HL-60 (cell line): ENCODE results near the gene SLC27A6.

ENCODE experiments used
- DNase-seq, 2 experiments: peaks; one replicate each; pipeline ENCODE4 v3.0.0-alpha.2; 2010 to 2020; ENCODE audit warnings: low read depth in 1 of 2, low spot score in 1 of 2
- H3K27ac ChIP-seq: fragments of 250-450 bp; sonication (Bioruptor Pico); replicated peaks from 2 replicates; pipeline ENCODE4 v1.5.1; 2020; ENCODE audit warnings: mild to moderate bottlenecking, moderate library complexity
- H3K27me3 ChIP-seq: fragments of 250-450 bp; sonication (Bioruptor Pico); 2 replicates; pipeline ENCODE4 v1.5.1; 2021; ENCODE audit warnings: mild to moderate bottlenecking, moderate library complexity; ENCODE audit not compliant: insufficient read depth, poor library complexity, severe bottlenecking
- H3K4me3 ChIP-seq: replicated peaks from 2 replicates; pipeline ENCODE4 v1.5.1; 2011; ENCODE audit warnings: mild to moderate bottlenecking, control low read depth, low read length; ENCODE audit not compliant: insufficient read depth
- GABPA ChIP-seq: IDR thresholded peaks from 2 replicates; pipeline ENCODE4 v1.6.1; 2012; ENCODE audit warnings: low read depth
- POLR2AphosphoS5 ChIP-seq: IDR thresholded peaks from 2 replicates; pipeline ENCODE4 v1.6.1; 2012; ENCODE audit warnings: low read depth
- SPI1 ChIP-seq: IDR thresholded peaks from 2 replicates; pipeline ENCODE4 v1.6.1; 2012; ENCODE audit warnings: low read depth, mild to moderate bottlenecking, borderline replicate concordance
- TF ChIP-seq, protein P1 (sequence below): IDR thresholded peaks from 2 replicates; pipeline ENCODE4 v1.6.1; 2012; ENCODE audit warnings: low read depth; ENCODE audit not compliant: insufficient replicate concordance
- TF ChIP-seq, protein P2 (sequence below): IDR thresholded peaks from one replicate; pipeline ENCODE4 v1.5.1; 2011; ENCODE audit warnings: low read length, control low read depth, inconsistent platforms; ENCODE audit not compliant: insufficient read depth

The SLC27A6 gene

DNA sequence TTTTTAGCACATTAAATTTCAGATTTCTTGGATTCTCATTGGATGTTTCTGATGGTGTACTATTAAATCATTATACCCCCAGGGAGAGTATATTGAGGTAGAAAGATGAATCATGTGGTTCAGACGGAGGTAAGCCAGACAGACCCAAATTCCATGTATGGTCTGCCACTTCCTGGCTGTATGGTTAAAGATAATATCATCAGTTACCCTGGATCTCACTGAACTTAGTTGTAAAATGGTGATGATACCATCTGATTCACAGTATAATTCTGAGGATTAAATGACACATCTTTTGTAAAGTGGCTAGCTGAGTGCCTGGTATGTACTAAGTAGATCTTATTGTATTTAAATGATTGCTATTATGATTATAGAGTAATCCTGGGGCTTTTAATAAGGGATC, 9.3 kb downstream of the SLC27A6 start:
- H3K27ac ChIP-seq: no peak overlapping the region
- H3K4me3 ChIP-seq: no peak overlapping the region
- TF ChIP-seq, protein P1, sequence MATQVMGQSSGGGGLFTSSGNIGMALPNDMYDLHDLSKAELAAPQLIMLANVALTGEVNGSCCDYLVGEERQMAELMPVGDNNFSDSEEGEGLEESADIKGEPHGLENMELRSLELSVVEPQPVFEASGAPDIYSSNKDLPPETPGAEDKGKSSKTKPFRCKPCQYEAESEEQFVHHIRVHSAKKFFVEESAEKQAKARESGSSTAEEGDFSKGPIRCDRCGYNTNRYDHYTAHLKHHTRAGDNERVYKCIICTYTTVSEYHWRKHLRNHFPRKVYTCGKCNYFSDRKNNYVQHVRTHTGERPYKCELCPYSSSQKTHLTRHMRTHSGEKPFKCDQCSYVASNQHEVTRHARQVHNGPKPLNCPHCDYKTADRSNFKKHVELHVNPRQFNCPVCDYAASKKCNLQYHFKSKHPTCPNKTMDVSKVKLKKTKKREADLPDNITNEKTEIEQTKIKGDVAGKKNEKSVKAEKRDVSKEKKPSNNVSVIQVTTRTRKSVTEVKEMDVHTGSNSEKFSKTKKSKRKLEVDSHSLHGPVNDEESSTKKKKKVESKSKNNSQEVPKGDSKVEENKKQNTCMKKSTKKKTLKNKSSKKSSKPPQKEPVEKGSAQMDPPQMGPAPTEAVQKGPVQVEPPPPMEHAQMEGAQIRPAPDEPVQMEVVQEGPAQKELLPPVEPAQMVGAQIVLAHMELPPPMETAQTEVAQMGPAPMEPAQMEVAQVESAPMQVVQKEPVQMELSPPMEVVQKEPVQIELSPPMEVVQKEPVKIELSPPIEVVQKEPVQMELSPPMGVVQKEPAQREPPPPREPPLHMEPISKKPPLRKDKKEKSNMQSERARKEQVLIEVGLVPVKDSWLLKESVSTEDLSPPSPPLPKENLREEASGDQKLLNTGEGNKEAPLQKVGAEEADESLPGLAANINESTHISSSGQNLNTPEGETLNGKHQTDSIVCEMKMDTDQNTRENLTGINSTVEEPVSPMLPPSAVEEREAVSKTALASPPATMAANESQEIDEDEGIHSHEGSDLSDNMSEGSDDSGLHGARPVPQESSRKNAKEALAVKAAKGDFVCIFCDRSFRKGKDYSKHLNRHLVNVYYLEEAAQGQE: no peak
- no peak for TF ChIP-seq GABPA
- TF ChIP-seq, protein P2, sequence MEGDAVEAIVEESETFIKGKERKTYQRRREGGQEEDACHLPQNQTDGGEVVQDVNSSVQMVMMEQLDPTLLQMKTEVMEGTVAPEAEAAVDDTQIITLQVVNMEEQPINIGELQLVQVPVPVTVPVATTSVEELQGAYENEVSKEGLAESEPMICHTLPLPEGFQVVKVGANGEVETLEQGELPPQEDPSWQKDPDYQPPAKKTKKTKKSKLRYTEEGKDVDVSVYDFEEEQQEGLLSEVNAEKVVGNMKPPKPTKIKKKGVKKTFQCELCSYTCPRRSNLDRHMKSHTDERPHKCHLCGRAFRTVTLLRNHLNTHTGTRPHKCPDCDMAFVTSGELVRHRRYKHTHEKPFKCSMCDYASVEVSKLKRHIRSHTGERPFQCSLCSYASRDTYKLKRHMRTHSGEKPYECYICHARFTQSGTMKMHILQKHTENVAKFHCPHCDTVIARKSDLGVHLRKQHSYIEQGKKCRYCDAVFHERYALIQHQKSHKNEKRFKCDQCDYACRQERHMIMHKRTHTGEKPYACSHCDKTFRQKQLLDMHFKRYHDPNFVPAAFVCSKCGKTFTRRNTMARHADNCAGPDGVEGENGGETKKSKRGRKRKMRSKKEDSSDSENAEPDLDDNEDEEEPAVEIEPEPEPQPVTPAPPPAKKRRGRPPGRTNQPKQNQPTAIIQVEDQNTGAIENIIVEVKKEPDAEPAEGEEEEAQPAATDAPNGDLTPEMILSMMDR: no peak
- TF ChIP-seq POLR2AphosphoS5: no peak
- no peak for TF ChIP-seq SPI1
- H3K27me3 ChIP-seq: no peaks in the 10 kb centered on the region
- DNase-seq: no peak

DNA sequence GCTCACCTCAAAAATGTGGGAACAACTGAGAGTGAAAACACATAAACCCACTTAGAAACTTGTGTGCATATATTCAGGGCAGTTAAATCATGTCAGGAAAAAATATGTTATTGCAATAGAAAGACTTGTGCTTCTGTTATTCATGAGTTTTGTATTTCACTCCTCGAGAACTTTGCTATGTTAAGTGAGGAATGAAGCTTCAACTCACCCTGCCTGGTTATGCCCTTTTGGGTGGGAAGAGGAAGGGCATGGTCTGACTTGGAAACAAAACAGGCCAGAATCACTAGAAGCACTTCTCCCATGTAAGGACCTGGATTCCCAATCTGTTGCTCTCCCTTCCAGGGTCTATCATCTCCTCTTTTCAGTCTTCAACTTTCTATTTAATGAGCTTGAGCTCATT, 14.5 kb downstream of the SLC27A6 start:
- Histone ChIP-seq H3K27ac (no peak overlapping the region), H3K27me3 (no peaks in the 10 kb centered on the region), H3K4me3 (no peak overlapping the region)
- DNase-seq: no peak
- TF ChIP-seq, protein P2: no peak
- TF ChIP-seq GABPA: no peak
- TF ChIP-seq, protein P1: no peak
- TF ChIP-seq POLR2AphosphoS5: no peak
- no peak for TF ChIP-seq SPI1

DNA sequence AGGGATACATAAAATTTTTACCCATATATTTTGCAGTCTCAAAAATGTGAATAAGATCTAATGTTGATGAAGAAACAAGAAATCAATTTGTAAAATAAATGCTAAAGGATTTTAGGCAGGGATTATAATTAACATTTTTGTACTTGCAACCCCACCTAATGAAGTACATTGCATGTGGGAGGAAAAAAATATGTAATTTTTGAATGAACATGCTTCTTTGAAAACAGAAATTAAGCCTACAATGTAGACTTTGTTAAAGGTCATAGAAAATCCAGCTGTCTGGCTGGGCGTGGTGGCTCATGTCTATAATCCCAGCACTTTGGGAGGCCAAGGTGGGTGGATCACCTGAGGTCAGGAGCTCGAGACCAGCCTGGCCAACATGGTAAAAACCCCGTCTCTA, 15.6 kb downstream of the SLC27A6 start:
- H3K27me3 ChIP-seq: no peaks in the 10 kb centered on the region
- no peak overlapping the region for H3K27ac ChIP-seq
- no peak for DNase-seq
- no peak overlapping the region for H3K4me3 ChIP-seq
- TF ChIP-seq, protein P1: no peak
- no peak for TF ChIP-seq SPI1
- no peak for TF ChIP-seq POLR2AphosphoS5
- TF ChIP-seq, protein P2: no peak
- TF ChIP-seq GABPA: no peak
